CD14-positive monocyte (primary cell): ENCODE results near the gene AXL. TPM values are rescaled to one million over a fixed set of nuclear protein-coding genes. Genes with fewer than 3 reads are reported as not detected.
A peak's percentile ranks its signal among the peaks of the same experiment; 100 is the strongest.

Experiments
- DNase-seq, 3 donors: peaks; one replicate each; pipeline ENCODE4 v3.0.0-alpha.2; 2011 to 2022
- H2AFZ ChIP-seq: 2 replicates; pipeline ENCODE4 v1.6.0; 2012; ENCODE audit warnings: mild to moderate bottlenecking, low read depth, low read length, inconsistent platforms; ENCODE audit not compliant: insufficient read depth, poor library complexity, severe bottlenecking
- H3K27ac ChIP-seq, 2 donors: 1 replicate in 1 of 2; 2 replicates in 1 of 2; pipeline ENCODE4 v1.5.1; 2012 to 2013; ENCODE audit warnings: low read length in 2 of 2, control low read depth in 1 of 2, inconsistent platforms in 1 of 2, low read depth in 1 of 2, mild to moderate bottlenecking in 1 of 2
- H3K27me3 ChIP-seq, 2 donors: one replicate each; pipeline versions ENCODE4 v1.6.0 to v1.6.1; 2011 to 2013; ENCODE audit warnings: low read length in 2 of 2; ENCODE audit not compliant: control insufficient read depth in 2 of 2, insufficient read depth in 2 of 2
- H3K36me3 ChIP-seq, 2 donors: replicated peaks in 1 of 2; 1 replicate in 1 of 2; 2 replicates in 1 of 2; pipeline versions ENCODE4 v1.5.1 to v1.6.1; 2012 to 2013; ENCODE audit warnings: low read length in 2 of 2, control low read depth in 1 of 2, inconsistent platforms in 1 of 2, mild to moderate bottlenecking in 1 of 2; ENCODE audit not compliant: insufficient read depth in 2 of 2, control insufficient read depth in 1 of 2
- H3K4me1 ChIP-seq, 2 donors: 1 replicate in 1 of 2; 2 replicates in 1 of 2; pipeline versions ENCODE4 v1.5.1 to v1.6.1; 2012 to 2013; ENCODE audit warnings: low read length in 2 of 2, control low read depth in 1 of 2, inconsistent platforms in 1 of 2, mild to moderate bottlenecking in 1 of 2, moderate library complexity in 1 of 2; ENCODE audit not compliant: insufficient read depth in 2 of 2, control insufficient read depth in 1 of 2
- H3K4me2 ChIP-seq: replicated peaks from 2 replicates; pipeline ENCODE3; 2012; ENCODE audit warnings: low read length, moderate library complexity, mild to moderate bottlenecking; ENCODE audit not compliant: poor library complexity, severe bottlenecking; ENCODE audit errors: extremely low read depth
- H3K4me3 ChIP-seq, 3 experiments: fragments of 200-600 bp in 1 of 3; sonication (generic) in 1 of 3; replicated peaks in 1 of 3; 1 replicate in 2 of 3; 2 replicates in 1 of 3; pipeline ENCODE4 v1.5.1; 2011 to 2013; ENCODE audit warnings: low read length in 3 of 3, mild to moderate bottlenecking in 3 of 3, control low read depth in 2 of 3, low read depth in 2 of 3, inconsistent platforms in 1 of 3, moderate library complexity in 1 of 3
- H3K79me2 ChIP-seq: 2 replicates; pipeline ENCODE4 v1.6.0; 2012; ENCODE audit warnings: mild to moderate bottlenecking, control low read depth, inconsistent platforms, low read length, moderate library complexity; ENCODE audit not compliant: insufficient read depth
- H3K9ac ChIP-seq: 2 replicates; pipeline ENCODE4 v1.6.0; 2017; ENCODE audit warnings: low read length, mild to moderate bottlenecking; ENCODE audit not compliant: insufficient read depth, poor library complexity, severe bottlenecking
- H3K9me3 ChIP-seq, 2 donors: replicated peaks in 1 of 2; 1 replicate in 1 of 2; 2 replicates in 1 of 2; pipeline versions ENCODE4 v1.5.1 to v1.6.1; 2012 to 2013; ENCODE audit warnings: low read length in 2 of 2, control low read depth in 1 of 2; ENCODE audit not compliant: control insufficient read depth in 1 of 2, insufficient read depth in 1 of 2
- H4K20me1 ChIP-seq: 2 replicates; pipeline ENCODE4 v1.6.0; 2012; ENCODE audit warnings: mild to moderate bottlenecking, low read length, control low read depth, moderate library complexity; ENCODE audit not compliant: insufficient read depth
- H3K27ac Mint-ChIP-seq, 7 donors: one replicate each; pipeline ENCODE4 v1.8.0; 2020; ENCODE audit warnings: mild to moderate bottlenecking in 7 of 7, mixed read lengths in 7 of 7, moderate library complexity in 6 of 7, inconsistent platforms in 2 of 7
- H3K27me3 Mint-ChIP-seq, 3 donors: one replicate each; pipeline ENCODE4 v1.8.0; 2021 to 2022; ENCODE audit warnings: low read depth in 3 of 3, mild to moderate bottlenecking in 3 of 3, mixed read lengths in 3 of 3, moderate library complexity in 3 of 3, inconsistent platforms in 1 of 3
- H3K36me3 Mint-ChIP-seq, 2 donors: one replicate each; pipeline ENCODE4 v1.8.0; 2020; ENCODE audit warnings: mixed read lengths in 2 of 2, inconsistent platforms in 1 of 2, mild to moderate bottlenecking in 1 of 2
- H3K4me1 Mint-ChIP-seq: one replicate; pipeline ENCODE4 v1.8.0; 2020; ENCODE audit warnings: mild to moderate bottlenecking, mixed read lengths
- H3K4me3 Mint-ChIP-seq, 2 donors: one replicate each; pipeline ENCODE4 v1.8.0; 2020; ENCODE audit warnings: mild to moderate bottlenecking in 2 of 2, mixed read lengths in 2 of 2, moderate library complexity in 1 of 2
- H3K9me3 Mint-ChIP-seq, 7 donors: one replicate each; pipeline ENCODE4 v1.8.0; 2020 to 2022; ENCODE audit warnings: mixed read lengths in 7 of 7, mild to moderate bottlenecking in 6 of 7, moderate library complexity in 6 of 7, inconsistent platforms in 2 of 7
- CTCF ChIP-seq: fragments of 200-600 bp; IDR thresholded peaks from one replicate; pipeline ENCODE4 v1.8.0; 2022; ENCODE audit warnings: antibody characterized with exemption, mild to moderate bottlenecking
- WGBS: methylation state at CpG from one replicate; pipeline ENCODE4 v1.1.5; 2013; ENCODE audit warnings: missing lambda C conversion rate; ENCODE audit not compliant: insufficient coverage; 5-methylcytosine and 5-hydroxymethylcytosine counted together
- intact Hi-C, 2 donors: fragments of 100-400 bp; cut with micrococcal nuclease; formaldehyde crosslinking; loops; one replicate each; pipeline versions ENCODE4 v1.15.0 to v1.15.1; 2023
- polyA plus RNA-seq, 3 donors: library from polyadenylated mRNA; depleted of rRNA in 1 of 3; unstranded in 2 of 3; stranded (reverse) in 1 of 3; fragments of 300-500 nt in 2 of 3; fragments of >200 nt in 1 of 3; fragmentation: Illumina TruSeq in 2 of 3; gene quantifications; 1 replicate in 2 of 3; 2 replicates in 1 of 3; pipeline ENCODE4 v1.2.3, GENCODE V29; 2012 to 2021

The AXL gene
- polyA plus RNA-seq, 3 donors = 0.05 to 0.07 TPM; not detected in 1

GRCh38 chr19:41302624-41303351 lies 83.8 kb downstream of the AXL start:
- H3K9ac ChIP-seq = no peak overlapping the region
- Mint-ChIP-seq H3K9me3 (no peaks in the 10 kb centered on the region), H3K4me3 (no peak overlapping the region), H3K36me3 (peaks cover 81 to 94% of the 10 kb centered on the region in 2 donors), H3K27me3 (no peaks in the 10 kb centered on the region), H3K4me1 (peaks cover 58% of the 10 kb centered on the region), H3K27ac (peak overlapping the region; percentile 20 to 85 (median 81))
- WGBS = 20% methylated on average over 13 of the region's 21 CpGs
- no peak for TF ChIP-seq CTCF
- H3K9me3 ChIP-seq = no peaks in the 10 kb centered on the region
- peaks cover 32 to 46% of the 10 kb centered on the region in 2 donors for H3K4me1 ChIP-seq
- H3K36me3 ChIP-seq = peaks cover 85 to 88% of the 10 kb centered on the region in 2 donors
- peaks cover 80% of the 10 kb centered on the region for H4K20me1 ChIP-seq
- DNase-seq = peak in 1 of 3 donors; percentile 65
- H3K4me2 ChIP-seq = no peak overlapping the region
- H3K27me3 ChIP-seq = no peaks in the 10 kb centered on the region
- peaks cover 53% of the 10 kb centered on the region for H3K79me2 ChIP-seq
- no peak overlapping the region for H3K4me3 ChIP-seq
- H3K27ac ChIP-seq = peak overlapping the region; percentile 11 to 55
- intact Hi-C loops = loop anchor here in 1 of 2 donors (10.0 kb wide), 1 partner anchor 168 kb away; no protein-coding TSS in a partner anchor
- no peak overlapping the region for H2AFZ ChIP-seq

DNA sequence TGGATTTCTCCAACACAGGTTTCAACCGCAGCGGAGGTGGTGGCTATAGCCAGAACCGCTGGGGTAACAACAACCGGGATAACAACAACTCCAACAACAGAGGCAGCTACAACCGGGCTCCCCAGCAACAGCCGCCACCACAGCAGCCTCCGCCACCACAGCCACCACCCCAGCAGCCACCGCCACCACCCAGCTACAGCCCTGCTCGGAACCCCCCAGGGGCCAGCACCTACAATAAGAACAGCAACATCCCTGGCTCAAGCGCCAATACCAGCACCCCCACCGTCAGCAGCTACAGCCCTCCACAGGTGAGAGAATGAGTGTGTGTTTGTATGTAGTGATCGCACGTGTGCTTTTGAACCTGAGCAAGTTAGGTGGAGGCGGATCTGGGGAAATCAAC lies 84.9 kb downstream of the AXL start:
- H3K9me3 ChIP-seq = no peaks in the 10 kb centered on the region
- no peaks in the 10 kb centered on the region for H3K27me3 ChIP-seq
- peak overlapping the region in 3 of 7 donors; percentile 54 to 75 (median 58) for H3K27ac Mint-ChIP-seq
- intact Hi-C loops = loop anchor here in 1 of 2 donors (10.0 kb wide), 1 partner anchor 169 kb away; no protein-coding TSS in a partner anchor
- H4K20me1 ChIP-seq = peaks cover 69% of the 10 kb centered on the region
- peak overlapping the region in 1 of 2 donors; percentile 95 for H3K27ac ChIP-seq
- H3K79me2 ChIP-seq = peaks cover 46% of the 10 kb centered on the region
- TF ChIP-seq CTCF = no peak
- peaks cover 74 to 76% of the 10 kb centered on the region in 2 donors for H3K36me3 ChIP-seq
- no peaks in the 10 kb centered on the region for H3K9me3 Mint-ChIP-seq
- 100% methylated on average over 8 of the region's 14 CpGs for WGBS
- H2AFZ ChIP-seq = no peak overlapping the region
- peaks cover 71 to 86% of the 10 kb centered on the region in 2 donors for H3K36me3 Mint-ChIP-seq
- no peak overlapping the region for H3K4me3 ChIP-seq
- no peak overlapping the region for H3K9ac ChIP-seq
- peaks cover 59% of the 10 kb centered on the region for H3K4me1 Mint-ChIP-seq
- no peaks in the 10 kb centered on the region for H3K27me3 Mint-ChIP-seq
- no peak overlapping the region for H3K4me2 ChIP-seq
- H3K4me1 ChIP-seq = peaks cover 43 to 47% of the 10 kb centered on the region in 2 donors
- DNase-seq = no peak
- no peak overlapping the region for H3K4me3 Mint-ChIP-seq
